GM12875 (cell line): ENCODE data around the gene SCAND1.

Experiments
- H3K4me3 ChIP-seq: one replicate; pipeline ENCODE4 v1.5.1; 2011; ENCODE audit warnings: low read depth, low read length, control low read depth
- CTCF ChIP-seq: IDR thresholded peaks from 2 replicates; pipeline ENCODE4 v1.5.1; 2011; ENCODE audit warnings: low read depth, mild to moderate bottlenecking, control low read depth, inconsistent platforms, low read length, moderate library complexity, borderline replicate concordance; ENCODE audit not compliant: insufficient read depth

Gene SCAND1

GRCh38 chr20:35988910-35989463 is 34.7 kb upstream of the SCAND1 start:
- no peak overlapping the region for H3K4me3 ChIP-seq
- TF ChIP-seq CTCF = no peak

- no peak for TF ChIP-seq CTCF
- H3K4me3 ChIP-seq = no peak overlapping the region
Measured at GRCh38 chr20:35985806-35986205, 31.5 kb upstream of the SCAND1 start.

GRCh38 chr20:35984382-35984781 is 30.1 kb upstream of the SCAND1 start:
- TF ChIP-seq CTCF = no peak
- H3K4me3 ChIP-seq = no peak overlapping the region

DNA sequence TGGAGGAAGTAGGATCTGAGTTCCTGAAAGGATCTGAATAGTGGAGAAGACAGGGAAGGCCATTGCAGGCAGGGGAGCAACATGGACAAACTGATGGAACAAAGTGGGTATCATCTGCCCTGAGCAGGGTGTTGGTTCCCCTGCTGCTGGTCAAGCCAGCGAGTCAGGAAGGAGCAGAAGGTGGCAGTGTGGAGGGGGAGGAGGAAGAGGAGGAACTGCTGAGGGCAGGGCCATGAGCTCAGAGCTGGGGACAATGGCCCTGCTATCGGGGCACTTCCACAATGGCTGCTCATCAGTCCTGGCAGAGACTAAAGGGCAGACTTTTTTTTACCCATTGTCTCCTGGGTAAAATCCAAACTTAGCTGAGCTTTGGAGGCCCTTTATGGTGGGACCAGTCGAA is 27.7 kb upstream of the SCAND1 start:
- H3K4me3 ChIP-seq = no peak overlapping the region
- TF ChIP-seq CTCF = no peak

- TF ChIP-seq CTCF = no peak
- H3K4me3 ChIP-seq = no peak overlapping the region
Measured at GRCh38 chr20:35979544-35979943, 25.2 kb upstream of the SCAND1 start.

DNA sequence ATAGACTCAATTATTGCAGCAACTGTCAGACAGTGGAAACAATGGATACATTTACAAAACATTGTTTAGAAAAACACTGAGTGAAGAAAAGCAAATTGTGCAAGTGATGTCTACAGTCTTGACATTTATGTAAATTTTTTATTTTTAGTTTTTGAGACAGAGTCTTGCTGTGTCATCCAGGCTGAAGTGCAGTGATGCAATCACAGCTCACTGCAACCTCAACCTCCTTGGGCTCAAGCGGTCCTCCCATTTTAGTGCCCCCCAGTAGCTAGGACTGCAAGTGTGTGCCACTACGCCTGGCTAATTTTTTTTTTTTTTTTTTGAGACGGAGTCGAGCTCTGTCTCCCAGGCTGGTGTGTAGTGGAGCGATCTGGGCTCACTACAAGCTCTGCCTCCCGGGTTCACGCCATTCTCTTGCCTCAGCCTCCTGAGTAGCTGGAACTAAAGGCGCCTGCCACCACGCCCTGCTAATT is 23.8 kb upstream of the SCAND1 start:
- no peak for TF ChIP-seq CTCF
- no peak overlapping the region for H3K4me3 ChIP-seq

- no peak for TF ChIP-seq CTCF
- no peak overlapping the region for H3K4me3 ChIP-seq
Measured at GRCh38 chr20:35975576-35976373, 21.5 kb upstream of the SCAND1 start.
